Measurements from ENCODE around the gene CSTF1.

DNA sequence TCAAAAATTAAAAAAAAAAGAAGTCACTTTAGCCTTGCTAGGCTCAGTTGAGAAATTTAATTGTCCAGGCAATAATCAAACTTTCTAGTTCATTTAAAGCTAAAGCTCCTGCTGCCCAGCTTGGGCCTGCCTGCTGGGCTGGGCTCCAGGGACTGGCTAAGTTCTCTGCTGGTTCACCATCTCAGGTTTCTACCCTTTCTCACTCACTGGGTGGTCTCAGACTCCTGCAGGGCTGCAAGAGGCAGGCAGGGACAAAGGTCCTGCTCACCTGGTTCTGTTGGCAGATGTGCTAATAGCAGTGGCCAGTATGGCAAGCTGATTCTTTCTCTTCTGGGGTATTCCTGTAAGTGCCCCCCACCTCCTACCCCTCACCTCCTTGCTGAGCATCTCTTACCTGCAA lies 54.8 kb downstream of the CSTF1 start:
- TF ChIP-seq POLR2A (IDR thresholded peaks at IDR 0.05) = no peak
- TF ChIP-seq, protein P1, sequence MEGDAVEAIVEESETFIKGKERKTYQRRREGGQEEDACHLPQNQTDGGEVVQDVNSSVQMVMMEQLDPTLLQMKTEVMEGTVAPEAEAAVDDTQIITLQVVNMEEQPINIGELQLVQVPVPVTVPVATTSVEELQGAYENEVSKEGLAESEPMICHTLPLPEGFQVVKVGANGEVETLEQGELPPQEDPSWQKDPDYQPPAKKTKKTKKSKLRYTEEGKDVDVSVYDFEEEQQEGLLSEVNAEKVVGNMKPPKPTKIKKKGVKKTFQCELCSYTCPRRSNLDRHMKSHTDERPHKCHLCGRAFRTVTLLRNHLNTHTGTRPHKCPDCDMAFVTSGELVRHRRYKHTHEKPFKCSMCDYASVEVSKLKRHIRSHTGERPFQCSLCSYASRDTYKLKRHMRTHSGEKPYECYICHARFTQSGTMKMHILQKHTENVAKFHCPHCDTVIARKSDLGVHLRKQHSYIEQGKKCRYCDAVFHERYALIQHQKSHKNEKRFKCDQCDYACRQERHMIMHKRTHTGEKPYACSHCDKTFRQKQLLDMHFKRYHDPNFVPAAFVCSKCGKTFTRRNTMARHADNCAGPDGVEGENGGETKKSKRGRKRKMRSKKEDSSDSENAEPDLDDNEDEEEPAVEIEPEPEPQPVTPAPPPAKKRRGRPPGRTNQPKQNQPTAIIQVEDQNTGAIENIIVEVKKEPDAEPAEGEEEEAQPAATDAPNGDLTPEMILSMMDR (IDR thresholded peaks at IDR 0.05) = no peak

All from transverse colon (tissue), 3 donors.